DND-41 (cell line): ENCODE results near the gene SOCS4.

Experiments
- EZH2 ChIP-seq: IDR thresholded peaks from 3 replicates; pipeline ENCODE4 v1.6.1; 2012; ENCODE audit warnings: borderline replicate concordance, low read depth, mild to moderate bottlenecking, moderate library complexity, low read length, inconsistent platforms; ENCODE audit not compliant: severe bottlenecking
- TF ChIP-seq, protein P1 (sequence below): IDR thresholded peaks from 2 replicates; pipeline ENCODE4 v1.5.1; 2012; ENCODE audit warnings: borderline replicate concordance, low read length, moderate library complexity, mild to moderate bottlenecking; ENCODE audit not compliant: poor library complexity, severe bottlenecking; ENCODE audit errors: extremely low read depth

DNA sequence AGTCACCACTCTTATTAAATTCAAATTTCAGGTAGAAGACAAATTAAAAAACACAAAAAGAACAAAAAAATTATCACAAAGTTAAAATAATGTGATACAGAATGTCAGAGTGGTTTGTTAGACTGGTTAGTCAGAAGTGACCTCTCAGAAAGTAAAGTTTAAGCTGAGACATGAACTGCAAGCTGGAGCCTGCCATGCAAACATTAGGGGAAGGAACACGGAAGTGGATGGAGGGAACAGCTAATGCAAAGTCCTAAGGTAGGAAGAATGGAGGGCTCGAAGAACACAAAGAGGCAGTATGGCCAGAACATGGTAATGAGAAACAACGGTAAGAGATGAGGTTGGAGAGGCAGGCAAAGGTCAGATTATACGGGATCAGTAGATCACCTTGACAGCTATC lies 41.9 kb upstream of the SOCS4 start:
- TF ChIP-seq, protein P1, sequence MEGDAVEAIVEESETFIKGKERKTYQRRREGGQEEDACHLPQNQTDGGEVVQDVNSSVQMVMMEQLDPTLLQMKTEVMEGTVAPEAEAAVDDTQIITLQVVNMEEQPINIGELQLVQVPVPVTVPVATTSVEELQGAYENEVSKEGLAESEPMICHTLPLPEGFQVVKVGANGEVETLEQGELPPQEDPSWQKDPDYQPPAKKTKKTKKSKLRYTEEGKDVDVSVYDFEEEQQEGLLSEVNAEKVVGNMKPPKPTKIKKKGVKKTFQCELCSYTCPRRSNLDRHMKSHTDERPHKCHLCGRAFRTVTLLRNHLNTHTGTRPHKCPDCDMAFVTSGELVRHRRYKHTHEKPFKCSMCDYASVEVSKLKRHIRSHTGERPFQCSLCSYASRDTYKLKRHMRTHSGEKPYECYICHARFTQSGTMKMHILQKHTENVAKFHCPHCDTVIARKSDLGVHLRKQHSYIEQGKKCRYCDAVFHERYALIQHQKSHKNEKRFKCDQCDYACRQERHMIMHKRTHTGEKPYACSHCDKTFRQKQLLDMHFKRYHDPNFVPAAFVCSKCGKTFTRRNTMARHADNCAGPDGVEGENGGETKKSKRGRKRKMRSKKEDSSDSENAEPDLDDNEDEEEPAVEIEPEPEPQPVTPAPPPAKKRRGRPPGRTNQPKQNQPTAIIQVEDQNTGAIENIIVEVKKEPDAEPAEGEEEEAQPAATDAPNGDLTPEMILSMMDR: no peak
- TF ChIP-seq EZH2: no peak
